COR-L47 (cell line): ENCODE results near the gene USP47.

Experiments used
- DNase-seq: peaks from one replicate; lab custom pipeline; 2025; lab: John Stamatoyannopoulos, UW

The USP47 gene

DNA sequence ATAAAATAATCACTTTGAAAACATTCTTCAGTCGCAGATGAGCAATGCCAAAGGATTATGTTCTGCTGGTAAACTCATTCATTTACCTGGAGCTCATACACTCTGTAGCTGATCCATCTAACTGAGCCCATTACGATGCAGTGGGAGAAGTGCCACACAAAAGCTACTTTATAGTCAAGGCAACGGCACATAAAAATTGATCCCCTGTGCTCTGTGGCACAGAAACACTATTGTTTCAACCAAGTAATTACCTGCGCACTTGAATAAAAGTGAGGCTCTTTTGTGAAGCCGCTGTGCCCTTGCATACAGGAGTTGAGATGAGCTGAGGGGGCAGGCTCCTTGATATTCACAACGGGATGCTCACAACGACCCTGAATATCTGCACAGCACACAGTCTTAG is 159.4 kb downstream of the USP47 start:
- peak; percentile 43 for DNase-seq

GRCh38 chr11:12003336-12003735 is 161.6 kb downstream of the USP47 start:
- no peak for DNase-seq

DNA sequence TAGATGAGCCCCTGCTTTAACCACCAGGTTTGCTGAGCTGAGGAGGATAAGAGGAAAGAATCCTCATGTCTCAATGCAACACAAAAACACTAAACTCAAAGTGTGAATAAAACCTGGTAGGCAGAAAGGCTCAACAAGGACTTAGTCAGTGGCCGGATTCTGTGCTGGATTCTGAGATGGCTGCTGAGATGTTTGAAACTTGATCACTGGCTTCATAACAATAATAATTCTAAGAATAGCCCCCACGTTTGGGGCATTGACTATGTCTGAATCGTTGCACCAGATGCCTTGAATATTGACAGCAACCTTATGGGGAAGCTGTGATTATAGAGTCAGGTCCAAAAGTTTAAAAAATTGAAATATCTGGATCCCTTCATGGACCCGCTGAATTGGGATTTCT is 162.0 kb downstream of the USP47 start:
- no peak for DNase-seq

GRCh38 chr11:12005061-12005460 is 163.3 kb downstream of the USP47 start:
- no peak for DNase-seq

DNA sequence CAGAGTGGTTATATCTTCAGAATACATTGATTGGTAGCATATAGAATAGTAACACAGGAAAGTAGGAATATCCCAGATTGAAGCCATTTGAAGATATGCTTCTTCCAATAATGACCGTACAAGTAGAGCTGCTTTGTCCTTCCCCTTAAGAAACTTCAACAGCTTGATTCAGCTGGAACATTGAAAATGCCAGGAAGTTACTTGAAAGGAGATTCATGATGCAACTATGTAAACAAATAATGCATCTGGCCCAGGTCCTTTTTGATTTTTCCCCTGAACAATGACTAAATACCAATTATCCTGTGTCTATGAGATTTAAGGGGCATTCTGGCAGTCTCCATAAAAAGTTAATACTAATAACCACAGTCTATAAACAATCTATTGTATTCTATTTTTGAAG is 163.7 kb downstream of the USP47 start:
- DNase-seq, result no peak

- DNase-seq, result no peak
Observed at GRCh38 chr11:12006552-12007229, 164.9 kb downstream of the USP47 start.

GRCh38 chr11:12007230-12007593 is 165.4 kb downstream of the USP47 start:
- no peak for DNase-seq

DNA sequence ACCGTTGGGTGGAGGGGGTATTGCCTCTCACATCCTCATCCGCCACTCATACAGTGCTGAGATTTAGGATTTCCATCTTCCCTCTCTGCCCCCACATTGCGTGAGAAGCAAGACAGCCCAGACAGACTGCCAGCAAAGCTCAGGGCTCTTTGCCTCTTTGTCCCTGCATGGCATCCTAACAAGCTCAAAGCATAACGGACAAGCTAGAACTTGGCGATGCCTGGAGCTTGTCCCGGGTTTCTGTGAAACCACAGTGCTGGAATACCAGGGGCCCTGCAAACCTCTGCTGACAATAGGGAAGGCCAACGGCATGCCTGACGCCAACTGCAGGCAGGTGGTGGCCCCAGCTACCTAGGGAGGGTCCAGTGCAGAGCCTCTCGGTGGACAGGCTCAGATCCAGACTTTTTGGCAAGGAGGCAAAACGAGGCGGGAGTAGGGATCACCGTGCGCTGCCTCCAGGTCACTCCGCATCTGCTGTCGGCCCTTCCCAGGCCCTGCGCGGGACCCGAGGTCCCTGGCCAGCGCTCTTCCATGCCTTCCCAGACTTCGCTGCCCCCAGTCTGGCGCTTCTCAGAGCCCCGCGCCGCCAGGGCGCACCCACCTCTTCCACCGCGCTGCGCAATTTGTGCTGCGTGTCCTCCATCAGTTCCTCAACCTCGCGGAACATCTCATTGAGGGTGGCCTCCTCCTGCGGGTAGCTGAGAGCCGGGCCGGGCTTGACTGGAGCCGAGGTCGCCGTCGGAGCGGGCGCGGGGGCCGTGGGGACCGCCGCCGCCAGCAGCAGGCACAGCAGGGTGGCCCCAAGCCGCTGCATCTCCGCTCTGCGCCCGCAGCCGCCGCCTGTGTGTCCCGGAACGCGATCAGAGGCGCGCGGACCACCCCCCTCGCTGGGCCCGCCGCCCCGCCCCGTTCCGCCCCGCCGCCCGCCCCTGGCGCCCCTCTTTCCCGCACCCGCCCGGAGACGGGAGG is 166.3 kb downstream of the USP47 start, which contains the start of gene DKK3:
DKK3 (minus strand) TSS at position 858 of the 969 bp plus-strand sequence; CDS start at position 814, 44 bp downstream.
- DNase-seq, result no peak
